Measurements from ENCODE around the gene FARP2.
"Not testable (repeated sequence)": the region's sequence is repeated elsewhere in the genome, so short reads cannot be mapped to it uniquely, and the experiment has no call there.

FARP2 gene

DNA sequence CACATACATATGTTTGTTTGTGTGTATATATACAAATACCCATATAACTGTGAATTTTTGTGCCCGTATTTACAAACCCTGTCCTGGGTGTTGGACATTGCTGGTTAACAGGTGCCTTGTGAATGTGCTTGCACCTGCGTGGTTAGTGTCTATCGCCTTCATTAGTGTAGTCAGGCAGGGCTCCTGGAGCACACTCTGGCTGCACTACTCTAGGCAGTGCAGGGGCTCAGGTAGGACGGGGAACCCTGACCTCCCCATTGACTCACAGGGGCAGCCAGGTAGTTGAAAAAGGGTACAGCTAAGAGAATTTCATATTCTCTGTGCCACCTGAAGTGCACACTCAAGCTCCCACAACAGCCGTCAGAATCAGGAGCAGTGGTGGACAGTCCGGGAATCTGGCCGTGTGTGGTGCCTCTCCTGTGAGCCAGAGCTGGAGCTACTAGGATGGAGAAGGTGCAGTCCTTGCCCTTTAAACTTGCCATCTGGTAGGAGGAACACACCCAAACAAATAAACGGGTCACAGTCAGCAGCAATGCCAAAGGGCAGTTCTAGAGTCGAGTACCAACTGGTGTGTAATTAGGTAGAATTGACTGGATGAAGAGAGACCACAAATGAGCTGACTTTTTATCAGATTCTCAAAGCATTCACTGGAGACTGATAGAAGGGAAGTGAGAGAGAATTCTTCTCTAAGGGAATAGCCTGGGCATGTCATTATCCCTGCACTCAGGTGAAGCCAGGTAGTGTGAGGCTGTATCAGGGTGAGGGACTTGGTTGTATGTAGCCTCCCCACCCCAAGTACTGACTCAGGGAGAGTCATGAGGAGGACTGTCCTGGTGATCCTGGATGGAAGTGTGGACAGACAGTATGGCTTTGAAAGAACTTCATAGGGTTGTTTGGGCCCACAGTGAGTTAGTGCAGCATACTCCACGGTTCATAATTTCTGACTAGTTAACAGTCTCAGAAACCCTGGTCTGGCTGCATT, 44.1 kb downstream of the FARP2 start:
- TF ChIP-seq, protein P1, sequence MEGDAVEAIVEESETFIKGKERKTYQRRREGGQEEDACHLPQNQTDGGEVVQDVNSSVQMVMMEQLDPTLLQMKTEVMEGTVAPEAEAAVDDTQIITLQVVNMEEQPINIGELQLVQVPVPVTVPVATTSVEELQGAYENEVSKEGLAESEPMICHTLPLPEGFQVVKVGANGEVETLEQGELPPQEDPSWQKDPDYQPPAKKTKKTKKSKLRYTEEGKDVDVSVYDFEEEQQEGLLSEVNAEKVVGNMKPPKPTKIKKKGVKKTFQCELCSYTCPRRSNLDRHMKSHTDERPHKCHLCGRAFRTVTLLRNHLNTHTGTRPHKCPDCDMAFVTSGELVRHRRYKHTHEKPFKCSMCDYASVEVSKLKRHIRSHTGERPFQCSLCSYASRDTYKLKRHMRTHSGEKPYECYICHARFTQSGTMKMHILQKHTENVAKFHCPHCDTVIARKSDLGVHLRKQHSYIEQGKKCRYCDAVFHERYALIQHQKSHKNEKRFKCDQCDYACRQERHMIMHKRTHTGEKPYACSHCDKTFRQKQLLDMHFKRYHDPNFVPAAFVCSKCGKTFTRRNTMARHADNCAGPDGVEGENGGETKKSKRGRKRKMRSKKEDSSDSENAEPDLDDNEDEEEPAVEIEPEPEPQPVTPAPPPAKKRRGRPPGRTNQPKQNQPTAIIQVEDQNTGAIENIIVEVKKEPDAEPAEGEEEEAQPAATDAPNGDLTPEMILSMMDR (IDR thresholded peaks at IDR 0.05; ENCODE audit: borderline replicate concordance, control extremely low read depth, extremely low read depth, insufficient read depth, missing control alignments): no peak
- in situ Hi-C loops (cut with MboI; ENCODE audit: low sequenced_read_pairs, unreplicated experiment): no loop called here
- no peak for DNase-seq (ENCODE audit: low spot score)

DNA sequence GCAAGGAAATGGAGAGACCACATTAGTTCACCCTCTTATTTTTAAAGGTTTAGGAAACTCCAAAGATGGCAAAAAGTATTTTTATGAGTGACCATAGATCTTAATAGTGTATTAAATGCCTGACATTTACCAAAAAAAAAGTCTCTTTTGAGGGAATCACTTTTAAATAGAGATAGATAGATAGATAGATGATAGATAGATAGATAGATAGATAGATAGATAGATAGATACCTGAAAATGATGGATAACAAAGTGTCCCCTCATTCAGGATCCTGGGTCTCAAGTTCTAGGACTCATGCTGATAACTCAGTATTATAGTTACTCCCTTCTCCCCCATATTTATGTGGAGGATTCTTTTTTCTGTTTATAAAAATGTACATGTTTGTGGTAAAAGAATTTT, 52.8 kb downstream of the FARP2 start:
- DNase-seq (ENCODE audit: low spot score): no peak
- TF ChIP-seq, protein P1 (IDR thresholded peaks at IDR 0.05; ENCODE audit: borderline replicate concordance, control extremely low read depth, extremely low read depth, insufficient read depth, missing control alignments): no peak
- in situ Hi-C loops (cut with MboI; ENCODE audit: low sequenced_read_pairs, unreplicated experiment): no loop called here

DNA sequence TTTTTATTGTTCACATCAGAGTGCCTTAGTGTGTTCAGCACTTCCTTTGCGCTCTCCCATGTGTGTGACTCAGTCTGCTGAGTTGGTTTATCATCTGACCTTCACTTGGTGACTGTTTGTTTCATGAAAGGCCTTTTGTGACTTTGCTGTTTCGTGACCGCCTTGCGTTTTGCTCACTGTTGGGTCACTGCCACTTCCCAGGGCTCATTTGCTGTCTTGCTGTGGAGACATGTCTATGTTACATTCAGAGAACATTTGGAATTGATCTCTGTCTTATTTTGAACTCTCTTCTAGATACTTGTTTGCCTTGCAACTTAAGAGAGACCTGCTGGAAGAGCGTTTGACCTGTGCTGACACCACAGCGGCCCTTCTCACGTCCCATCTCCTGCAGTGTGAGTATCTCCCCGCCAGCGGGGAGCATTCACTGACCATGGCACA, 54.7 kb downstream of the FARP2 start:
- in situ Hi-C loops (cut with MboI; ENCODE audit: low sequenced_read_pairs, unreplicated experiment): no loop called here
- no peak for DNase-seq (ENCODE audit: low spot score)
- TF ChIP-seq, protein P1 (IDR thresholded peaks at IDR 0.05; ENCODE audit: borderline replicate concordance, control extremely low read depth, extremely low read depth, insufficient read depth, missing control alignments): no peak

DNA sequence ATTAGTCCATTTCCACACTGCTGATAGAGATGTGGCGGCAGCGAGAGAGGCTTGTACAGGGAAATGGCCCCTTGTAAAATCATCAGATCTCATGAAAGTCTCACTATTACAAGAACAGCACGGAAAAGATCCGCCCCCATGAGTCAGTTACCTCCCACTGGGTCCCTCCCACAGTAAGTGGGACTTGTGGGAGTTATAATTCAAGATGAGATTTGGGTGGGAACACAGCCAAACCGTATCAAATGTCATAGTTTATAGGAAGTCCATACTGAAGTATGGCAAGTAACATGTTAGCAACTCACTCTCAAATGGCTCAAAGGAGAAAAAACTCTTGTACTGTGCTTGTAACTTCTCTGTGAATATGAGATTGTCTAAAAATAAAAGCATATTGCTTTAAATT, 56.1 kb downstream of the FARP2 start:
- in situ Hi-C loops (cut with MboI; ENCODE audit: low sequenced_read_pairs, unreplicated experiment): no loop called here
- TF ChIP-seq, protein P1 (IDR thresholded peaks at IDR 0.05; ENCODE audit: borderline replicate concordance, control extremely low read depth, extremely low read depth, insufficient read depth, missing control alignments): no peak
- no peak for DNase-seq (ENCODE audit: low spot score)

DNA sequence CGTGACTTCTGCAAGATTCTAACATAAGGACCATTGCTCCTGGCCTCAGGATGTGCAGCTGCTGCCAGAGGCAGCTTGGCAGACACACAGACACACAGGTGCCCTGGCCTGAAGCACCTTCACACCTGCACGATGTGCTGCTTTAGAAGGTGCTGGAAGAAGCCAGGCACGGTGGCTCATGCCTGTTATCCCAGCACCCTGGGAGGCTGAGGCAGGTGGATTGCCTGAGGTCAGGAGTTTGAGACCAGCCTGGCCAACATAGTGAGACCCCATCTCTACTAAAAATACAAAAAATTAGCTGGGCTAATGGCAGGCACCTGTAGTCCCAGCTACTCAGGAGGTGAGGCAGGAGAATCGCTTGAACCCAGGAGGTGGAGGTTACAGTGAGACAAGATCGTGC, 57.4 kb downstream of the FARP2 start:
- in situ Hi-C loops (cut with MboI; ENCODE audit: low sequenced_read_pairs, unreplicated experiment); DNase-seq (ENCODE audit: low spot score): not testable (repeated sequence)

DNA sequence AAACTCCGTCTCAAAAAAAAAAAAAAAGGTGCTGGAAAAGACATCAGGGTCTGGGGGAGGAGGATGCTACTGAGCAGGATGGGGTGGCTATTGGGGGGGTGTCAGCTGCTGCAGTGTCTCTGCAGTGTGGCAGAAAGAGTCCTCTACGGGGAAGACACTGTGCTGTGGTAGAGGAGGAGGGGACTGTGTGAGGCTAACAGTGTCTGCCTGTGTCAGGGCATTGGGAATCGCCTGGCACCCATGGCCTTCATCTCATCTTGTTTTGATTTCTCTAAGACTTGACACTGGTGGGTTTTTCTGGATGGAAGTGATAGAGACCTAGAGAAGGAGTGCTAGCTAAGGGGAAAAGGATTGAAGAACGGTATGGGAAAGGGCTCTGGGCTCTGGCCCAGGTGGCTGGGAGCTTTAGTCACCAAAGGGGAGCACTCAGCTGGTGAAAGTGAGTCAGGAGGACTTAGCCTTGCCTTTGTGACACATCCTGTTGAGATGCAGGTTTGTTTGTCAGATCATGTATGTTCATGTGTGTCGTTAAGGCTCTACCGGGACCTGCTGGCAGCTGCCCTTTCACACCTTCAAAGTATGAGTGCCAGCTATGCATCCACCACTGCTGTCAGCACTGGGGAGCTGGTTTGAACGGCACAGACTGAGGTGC, 58.0 kb downstream of the FARP2 start:
- no peak for DNase-seq (ENCODE audit: low spot score)
- in situ Hi-C loops (cut with MboI; ENCODE audit: low sequenced_read_pairs, unreplicated experiment): no loop called here
- TF ChIP-seq, protein P1 (IDR thresholded peaks at IDR 0.05; ENCODE audit: borderline replicate concordance, control extremely low read depth, extremely low read depth, insufficient read depth, missing control alignments): no peak

DNA sequence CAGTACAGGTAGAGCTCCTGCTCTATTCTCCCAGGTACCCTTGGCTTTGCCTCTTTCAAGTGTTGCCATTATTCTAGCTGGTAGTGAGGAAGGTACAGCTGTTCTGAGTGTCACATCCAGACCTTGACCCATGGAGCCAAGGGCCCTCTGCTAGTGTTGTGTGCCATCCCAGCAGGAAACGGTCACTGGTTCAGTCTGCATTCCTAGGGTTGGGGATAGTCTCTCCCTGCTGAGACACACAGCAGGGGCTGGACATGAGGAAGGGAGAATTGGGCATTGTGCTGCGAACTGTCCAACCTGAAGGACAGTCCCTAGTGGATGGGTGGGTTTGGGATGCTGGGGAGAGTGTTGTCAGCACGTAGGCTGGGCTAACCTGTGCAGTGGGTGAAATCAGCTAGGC, 59.1 kb downstream of the FARP2 start:
- no peak for DNase-seq (ENCODE audit: low spot score)
- in situ Hi-C loops (cut with MboI; ENCODE audit: low sequenced_read_pairs, unreplicated experiment): no loop called here
- TF ChIP-seq, protein P1 (IDR thresholded peaks at IDR 0.05; ENCODE audit: borderline replicate concordance, control extremely low read depth, extremely low read depth, insufficient read depth, missing control alignments): no peak
